Endodermal cell (in vitro differentiated cells): ENCODE results near the gene STRADB. TPM values are rescaled to one million over a fixed set of nuclear protein-coding genes. Genes with fewer than 3 reads are reported as not detected.

Source experiments
- DNase-seq: peaks from one replicate; pipeline ENCODE4 v3.0.0-alpha.2; 2017
- H3K27ac ChIP-seq: 2 replicates; pipeline ENCODE4 v1.5.1; 2013; ENCODE audit warnings: mild to moderate bottlenecking, low read depth, low read length, moderate library complexity
- H3K27me3 ChIP-seq: 2 replicates; pipeline ENCODE4 v1.6.1; 2013; ENCODE audit warnings: mild to moderate bottlenecking, low read length, moderate library complexity; ENCODE audit not compliant: insufficient read depth, control insufficient read depth, poor library complexity, severe bottlenecking
- H3K36me3 ChIP-seq: 2 replicates; pipeline ENCODE4 v1.7.0; 2013; ENCODE audit warnings: mild to moderate bottlenecking, low read length, moderate library complexity; ENCODE audit not compliant: control insufficient read depth, insufficient read depth
- H3K4me1 ChIP-seq: one replicate; pipeline ENCODE4 v1.7.0; 2013; ENCODE audit warnings: low read length; ENCODE audit not compliant: control insufficient read depth, insufficient read depth
- H3K4me3 ChIP-seq: 2 replicates; pipeline ENCODE4 v1.5.1; 2013; ENCODE audit warnings: mild to moderate bottlenecking, low read length, moderate library complexity
- H3K9ac ChIP-seq: 2 replicates; pipeline ENCODE4 v1.6.1; 2013; ENCODE audit warnings: mild to moderate bottlenecking, low read length, moderate library complexity; ENCODE audit not compliant: poor library complexity, severe bottlenecking; ENCODE audit errors: extremely low read depth
- H3K9me3 ChIP-seq: 2 replicates; pipeline ENCODE4 v1.6.1; 2013; ENCODE audit warnings: mild to moderate bottlenecking, low read length, moderate library complexity; ENCODE audit not compliant: control insufficient read depth
- H3K27ac Mint-ChIP-seq: 2 replicates; pipeline ENCODE4 v1.8.0; 2020; ENCODE audit warnings: mixed read lengths
- H3K27me3 Mint-ChIP-seq: 2 replicates; pipeline ENCODE4 v1.8.0; 2021; ENCODE audit warnings: mild to moderate bottlenecking, mixed read lengths; ENCODE audit not compliant: insufficient read depth
- H3K36me3 Mint-ChIP-seq: 2 replicates; pipeline ENCODE4 v1.8.0; 2020; ENCODE audit warnings: low read depth, mixed read lengths
- H3K4me1 Mint-ChIP-seq: 2 replicates; pipeline ENCODE4 v1.8.0; 2020; ENCODE audit warnings: mixed read lengths
- H3K4me3 Mint-ChIP-seq: 2 replicates; pipeline ENCODE4 v1.8.0; 2020; ENCODE audit warnings: mild to moderate bottlenecking, moderate library complexity, mixed read lengths
- H3K9me3 Mint-ChIP-seq: 2 replicates; pipeline ENCODE4 v1.8.0; 2020; ENCODE audit warnings: mild to moderate bottlenecking, mixed read lengths
- CTCF ChIP-seq: fragments of 200-600 bp; sonication (generic); conservative IDR thresholded peaks from 2 replicates; pipeline ENCODE4 v1.5.0; 2021; ENCODE audit warnings: antibody characterized with exemption, mild to moderate bottlenecking
- WGBS, 2 experiments: methylation state at CpG; one replicate each; pipeline versions ENCODE4 v1.1.5 to v1.1.7; 2013; ENCODE audit warnings: missing lambda C conversion rate in 2 of 2, mixed read lengths in 1 of 2; ENCODE audit not compliant: insufficient coverage in 1 of 2, insufficient read length in 1 of 2; 5-methylcytosine and 5-hydroxymethylcytosine counted together
- total RNA-seq, 2 donors: library from RNA; stranded (reverse); fragmentation: NEBNext Ultra II Directional in 1 of 2; extraction: Animal tissue kit (Norgen Biotek cat#: 25700) in 1 of 2; gene quantifications; 2 replicates in 1 of 2; 3 replicates in 1 of 2; pipeline ENCODE4 v1.2.1, GENCODE V29; 2021

The STRADB gene
- total RNA-seq, 2 donors from 2014 or later, result 39.7 to 50.1 TPM

- no peaks in the 10 kb centered on the region for H3K27me3 ChIP-seq
- no peaks in the 10 kb centered on the region for H3K9me3 ChIP-seq
- peaks cover 10% of the 10 kb centered on the region for H3K4me1 ChIP-seq
- Mint-ChIP-seq H3K9me3 (no peaks in the 10 kb centered on the region), H3K27me3 (no peaks in the 10 kb centered on the region), H3K4me3 (no peak overlapping the region), H3K4me1 (peaks cover 16% of the 10 kb centered on the region), H3K36me3 (peaks cover 2% of the 10 kb centered on the region), H3K27ac (no peak overlapping the region)
- peaks cover 5% of the 10 kb centered on the region for H3K36me3 ChIP-seq
- no peak for TF ChIP-seq CTCF
- 93 to 100% methylated on average over 4 to 6 of the region's 6 CpGs for WGBS, 2 experiments
- H3K9ac ChIP-seq, result no peak overlapping the region
- no peak overlapping the region for H3K4me3 ChIP-seq
- no peak for DNase-seq
- H3K27ac ChIP-seq, result no peak overlapping the region
Measured at GRCh38 chr2:201402651-201403562, 48.6 kb upstream of the STRADB start.

- Histone ChIP-seq H3K36me3 (peaks cover 5% of the 10 kb centered on the region), H3K4me3 (no peak overlapping the region), H3K9me3 (no peaks in the 10 kb centered on the region), H3K9ac (no peak overlapping the region), H3K27me3 (no peaks in the 10 kb centered on the region), H3K27ac (no peak overlapping the region), H3K4me1 (peaks cover 10% of the 10 kb centered on the region)
- WGBS, 2 experiments, result 94 to 100% methylated on average over 2 to 3 of the region's 3 CpGs
- no peak overlapping the region for H3K27ac Mint-ChIP-seq
- peaks cover 16% of the 10 kb centered on the region for H3K4me1 Mint-ChIP-seq
- H3K9me3 Mint-ChIP-seq, result no peaks in the 10 kb centered on the region
- no peaks in the 10 kb centered on the region for H3K27me3 Mint-ChIP-seq
- TF ChIP-seq CTCF, result no peak
- DNase-seq, result no peak
- H3K4me3 Mint-ChIP-seq, result no peak overlapping the region
- no peaks in the 10 kb centered on the region for H3K36me3 Mint-ChIP-seq
Measured at GRCh38 chr2:201403880-201404279, 47.7 kb upstream of the STRADB start.

- H3K9me3 ChIP-seq, result no peaks in the 10 kb centered on the region
- Mint-ChIP-seq H3K4me1 (peaks cover 16% of the 10 kb centered on the region), H3K36me3 (no peaks in the 10 kb centered on the region), H3K4me3 (no peak overlapping the region), H3K27me3 (no peaks in the 10 kb centered on the region), H3K27ac (no peak overlapping the region), H3K9me3 (no peaks in the 10 kb centered on the region)
- H3K4me1 ChIP-seq, result peaks cover 10% of the 10 kb centered on the region
- 80 to 95% methylated on average over 3 of the region's 3 CpGs for WGBS, 2 experiments
- H3K9ac ChIP-seq, result no peak overlapping the region
- H3K4me3 ChIP-seq, result no peak overlapping the region
- H3K36me3 ChIP-seq, result no peaks in the 10 kb centered on the region
- no peak for DNase-seq
- TF ChIP-seq CTCF, result peak; percentile 33
- H3K27ac ChIP-seq, result no peak overlapping the region
- H3K27me3 ChIP-seq, result no peaks in the 10 kb centered on the region
Measured at GRCh38 chr2:201404699-201405280, 46.8 kb upstream of the STRADB start.
